Measurements from ENCODE around the gene GLIS1.

GLIS1 gene

DNA sequence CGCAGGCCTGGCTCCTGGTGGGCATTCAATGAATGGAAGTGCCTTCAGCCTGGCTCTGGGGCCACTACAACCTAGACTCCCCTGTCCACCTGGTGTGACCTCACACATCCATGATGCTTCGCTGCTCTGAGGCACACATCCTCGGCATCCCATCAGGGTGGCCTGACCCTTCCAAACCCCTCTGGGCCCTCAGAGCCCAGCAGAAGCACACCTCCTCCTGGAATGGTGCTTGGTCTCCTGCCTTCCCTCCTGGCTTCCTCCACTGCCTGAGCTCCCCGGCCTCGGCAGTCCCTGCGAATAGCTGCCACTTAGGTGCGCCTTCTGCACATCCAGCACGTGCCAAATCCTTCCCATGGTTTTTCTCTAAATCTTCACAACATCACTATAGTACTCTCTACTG is 133.8 kb downstream of the GLIS1 start:
- no peak for TF ChIP-seq CTCF (IDR thresholded peaks at IDR 0.05; ENCODE audit: extremely low read depth, missing control alignments)
- DNase-seq (ENCODE audit: low spot score): no peak

DNA sequence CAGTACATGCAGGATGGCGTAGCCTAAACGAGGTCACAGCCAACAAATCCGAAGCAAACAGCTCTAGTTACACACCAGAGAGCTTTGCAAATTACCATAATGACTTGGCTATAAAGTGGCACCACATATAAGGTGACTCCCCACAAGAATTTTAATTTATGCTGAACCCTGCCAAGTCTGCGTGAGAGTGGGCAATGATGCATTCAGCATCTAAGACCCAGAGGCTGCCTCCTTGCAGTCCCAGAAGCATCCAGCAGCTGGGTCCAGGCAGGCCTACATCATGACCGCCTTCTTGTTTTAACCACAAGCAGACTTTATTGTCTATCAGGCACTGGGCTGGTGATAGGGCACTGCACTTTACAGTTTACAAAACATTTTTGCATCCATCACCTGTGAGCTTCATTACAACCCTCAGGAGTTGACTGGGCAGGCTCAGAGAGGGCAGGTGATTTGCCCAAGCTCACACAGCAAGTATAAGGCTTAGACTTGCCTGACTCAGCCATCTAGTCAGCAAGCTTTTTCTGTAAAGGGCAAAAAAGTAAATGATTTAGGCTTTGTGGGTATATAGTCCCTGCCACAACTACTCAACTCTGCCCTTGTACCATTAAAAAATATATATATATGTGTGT is 134.6 kb downstream of the GLIS1 start:
- DNase-seq (ENCODE audit: low spot score): no peak
- TF ChIP-seq CTCF (IDR thresholded peaks at IDR 0.05; ENCODE audit: extremely low read depth, missing control alignments): no peak

GRCh38 chr1:53603431-53603830 is 135.5 kb downstream of the GLIS1 start:
- no peak for DNase-seq (ENCODE audit: low spot score)
- TF ChIP-seq CTCF (IDR thresholded peaks at IDR 0.05; ENCODE audit: extremely low read depth, missing control alignments): no peak

DNA sequence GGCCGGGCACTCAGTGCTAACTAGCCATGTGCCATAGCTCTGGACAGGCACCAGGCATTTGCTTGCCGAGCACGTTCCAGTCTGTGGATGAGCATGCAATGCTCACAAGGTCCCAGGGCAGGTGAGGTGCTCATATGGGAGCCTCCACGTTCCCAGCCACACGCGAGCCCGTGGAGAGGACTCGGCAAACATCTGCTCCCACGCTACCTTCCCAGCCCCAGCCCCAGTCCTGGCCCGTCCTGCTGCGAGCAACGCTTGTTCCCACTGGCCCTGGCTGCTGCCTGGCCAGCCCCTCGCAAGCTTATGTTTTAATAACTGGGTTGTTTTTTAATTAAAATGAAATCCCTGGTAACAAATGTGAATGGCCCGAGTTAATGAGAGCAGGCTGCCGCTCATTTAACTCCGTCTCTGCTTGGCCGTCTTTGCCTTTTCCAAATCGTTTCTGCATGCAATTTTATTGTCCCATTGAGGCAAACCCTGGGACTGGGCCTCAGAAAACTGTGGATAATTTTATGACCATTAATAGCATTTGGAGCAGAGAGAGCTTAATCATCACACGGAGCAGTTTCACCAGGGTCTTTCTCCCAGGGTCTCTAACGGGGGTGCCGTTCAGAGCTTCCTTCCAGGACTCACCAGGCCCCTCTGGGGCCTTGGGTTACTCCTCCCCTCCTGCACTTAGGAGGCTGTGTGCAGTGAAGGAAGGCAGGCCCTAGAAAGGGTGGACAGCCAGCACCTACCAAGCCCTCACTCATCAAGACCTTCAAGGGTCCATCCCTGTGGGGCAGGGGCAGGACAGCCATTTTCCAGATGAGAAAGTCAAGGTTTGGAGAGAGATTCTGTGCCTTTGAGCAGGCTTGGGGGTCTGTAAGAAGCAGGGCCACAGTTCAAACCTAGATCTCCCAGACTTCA is 136.8 kb downstream of the GLIS1 start:
- DNase-seq (ENCODE audit: low spot score): no peak
- TF ChIP-seq CTCF (IDR thresholded peaks at IDR 0.05; ENCODE audit: extremely low read depth, missing control alignments): no peak

GRCh38 chr1:53601031-53601745 is 137.8 kb downstream of the GLIS1 start:
- DNase-seq (ENCODE audit: low spot score): no peak
- TF ChIP-seq CTCF (IDR thresholded peaks at IDR 0.05; ENCODE audit: extremely low read depth, missing control alignments): no peak

DNA sequence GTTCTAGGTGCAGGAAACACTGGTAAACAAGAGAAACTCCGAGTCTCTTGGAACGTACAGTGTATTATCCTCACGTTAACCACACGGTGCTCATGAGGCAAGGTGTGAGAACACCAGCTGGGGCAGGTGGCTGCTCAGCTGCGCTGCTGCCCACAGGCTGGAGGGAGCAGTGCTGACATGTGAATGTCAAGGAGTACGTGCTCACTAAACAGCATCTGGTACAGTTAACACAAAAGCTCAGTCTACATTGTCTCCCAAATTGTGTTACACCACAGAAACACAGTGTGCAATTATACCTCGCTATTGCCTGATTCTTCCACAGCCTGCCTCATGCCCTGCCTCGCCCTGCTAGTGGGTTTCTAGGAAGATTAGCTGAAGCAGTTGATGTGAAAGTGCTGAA is 138.4 kb downstream of the GLIS1 start:
- DNase-seq (ENCODE audit: low spot score): no peak

More for the DNA sequence above, 138.4 kb downstream of the GLIS1 start:
- TF ChIP-seq CTCF (IDR thresholded peaks at IDR 0.05; ENCODE audit: extremely low read depth, missing control alignments): no peak

Data from GM20000 (cell line).